ENCODE results near the gene KLHL33. TPM values are rescaled to one million over a fixed set of nuclear protein-coding genes. Genes with fewer than 3 reads are reported as not detected.

The KLHL33 gene
- total and polyA plus RNA-seq, 10 of the 15 experiments (the other 5 are each of a cell fraction or from before 2014, with no cell fraction given), result 0.01 to 0.16 (median 0.04) TPM; not detected in 5

DNA sequence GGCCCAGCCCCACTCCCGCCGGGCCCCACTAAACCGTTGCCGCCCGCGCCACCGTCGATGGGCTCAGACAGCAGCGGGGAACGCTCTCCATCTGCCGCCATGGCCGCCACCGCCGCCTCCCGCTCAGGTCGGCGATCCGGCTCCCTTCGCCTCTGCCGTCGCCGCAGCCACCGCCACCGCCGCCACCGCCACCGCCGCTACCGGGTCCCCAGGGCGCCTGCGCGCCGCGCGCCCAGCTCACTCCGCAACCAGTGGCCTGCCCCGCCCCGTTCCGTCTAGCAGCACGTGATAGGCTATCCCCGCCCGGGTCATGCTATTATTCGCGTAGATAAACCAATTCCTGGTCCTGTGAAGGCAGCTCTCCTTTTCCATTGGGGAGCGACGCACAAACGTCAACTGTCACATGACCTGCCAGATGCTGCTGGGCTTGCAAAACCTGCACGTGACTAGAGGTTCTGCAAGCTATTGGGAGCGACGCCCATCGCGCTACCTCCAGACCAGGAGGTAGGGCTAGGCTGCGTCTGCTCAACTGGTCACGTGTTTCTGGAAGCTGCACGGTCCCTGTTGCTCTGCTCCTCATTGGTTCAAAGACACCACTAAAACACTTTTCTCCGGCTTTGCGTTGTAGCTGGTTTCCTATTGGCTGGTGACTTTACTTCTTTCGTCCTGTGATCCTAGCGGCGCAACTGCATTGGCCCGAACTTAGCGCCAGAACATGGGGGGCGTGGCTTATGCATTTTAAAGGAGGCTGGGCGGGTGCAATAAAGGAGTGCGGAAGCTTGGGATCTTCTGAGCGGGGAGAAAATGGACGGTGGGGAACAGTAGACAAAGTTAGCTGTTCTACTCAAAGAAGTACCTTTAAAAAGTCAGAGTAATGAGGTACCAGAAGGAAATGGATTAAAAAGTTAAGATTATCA is 25.5 kb upstream of the KLHL33 start, which contains the start of gene PIP4P1 (continued):
- TF ChIP-seq MAX (IDR thresholded peaks at IDR 0.05; ENCODE audit: low read depth, low read length) (peak; percentile 100), MEF2A (IDR thresholded peaks at IDR 0.05; ENCODE audit: insufficient read depth, low read depth, low read length) (no peak), ETV6 (conservative IDR thresholded peaks at IDR 0.05 in 1 of 2, IDR thresholded peaks at IDR 0.05 in 1 of 2; ENCODE audit: borderline replicate concordance in 1 of 2, low read depth in 1 of 2) (no peak), REST (IDR thresholded peaks at IDR 0.05; ENCODE audit: low read depth, low read length) (no peak), POLR2A (IDR thresholded peaks at IDR 0.05; ENCODE audit: low read depth, low read length) (peak; percentile 78), ZNF24 (IDR thresholded peaks at IDR 0.05) (0 out of 2 replicates have a peak, but pooled peaks have one; percentile 11), E2F8 (IDR thresholded peaks at IDR 0.05; ENCODE audit: low read depth, partially characterized antibody) (peak; percentile 46), CBX5 (IDR thresholded peaks at IDR 0.05; ENCODE audit: low read depth) (no peak; the same call in 1 of the 2 replicates), IRF5 (IDR thresholded peaks at IDR 0.05; ENCODE audit: borderline replicate concordance) (no peak), RFX5 (IDR thresholded peaks at IDR 0.05; ENCODE audit: low read depth, low read length) (peak; percentile 86), BACH1 (IDR thresholded peaks at IDR 0.05; ENCODE audit: borderline replicate concordance) (peak; percentile 54), PML (IDR thresholded peaks at IDR 0.05; ENCODE audit: low read length) (peak; percentile 74; the same call in 1 of the 2 replicates), GABPA (IDR thresholded peaks at IDR 0.05; ENCODE audit: low read depth) (no peak), LARP7 (IDR thresholded peaks at IDR 0.05) (peak; percentile 80)
- TF ChIP-seq, protein P1, sequence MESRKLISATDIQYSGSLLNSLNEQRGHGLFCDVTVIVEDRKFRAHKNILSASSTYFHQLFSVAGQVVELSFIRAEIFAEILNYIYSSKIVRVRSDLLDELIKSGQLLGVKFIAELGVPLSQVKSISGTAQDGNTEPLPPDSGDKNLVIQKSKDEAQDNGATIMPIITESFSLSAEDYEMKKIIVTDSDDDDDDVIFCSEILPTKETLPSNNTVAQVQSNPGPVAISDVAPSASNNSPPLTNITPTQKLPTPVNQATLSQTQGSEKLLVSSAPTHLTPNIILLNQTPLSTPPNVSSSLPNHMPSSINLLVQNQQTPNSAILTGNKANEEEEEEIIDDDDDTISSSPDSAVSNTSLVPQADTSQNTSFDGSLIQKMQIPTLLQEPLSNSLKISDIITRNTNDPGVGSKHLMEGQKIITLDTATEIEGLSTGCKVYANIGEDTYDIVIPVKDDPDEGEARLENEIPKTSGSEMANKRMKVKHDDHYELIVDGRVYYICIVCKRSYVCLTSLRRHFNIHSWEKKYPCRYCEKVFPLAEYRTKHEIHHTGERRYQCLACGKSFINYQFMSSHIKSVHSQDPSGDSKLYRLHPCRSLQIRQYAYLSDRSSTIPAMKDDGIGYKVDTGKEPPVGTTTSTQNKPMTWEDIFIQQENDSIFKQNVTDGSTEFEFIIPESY (IDR thresholded peaks at IDR 0.05), result no peak
- TF ChIP-seq, protein P2, sequence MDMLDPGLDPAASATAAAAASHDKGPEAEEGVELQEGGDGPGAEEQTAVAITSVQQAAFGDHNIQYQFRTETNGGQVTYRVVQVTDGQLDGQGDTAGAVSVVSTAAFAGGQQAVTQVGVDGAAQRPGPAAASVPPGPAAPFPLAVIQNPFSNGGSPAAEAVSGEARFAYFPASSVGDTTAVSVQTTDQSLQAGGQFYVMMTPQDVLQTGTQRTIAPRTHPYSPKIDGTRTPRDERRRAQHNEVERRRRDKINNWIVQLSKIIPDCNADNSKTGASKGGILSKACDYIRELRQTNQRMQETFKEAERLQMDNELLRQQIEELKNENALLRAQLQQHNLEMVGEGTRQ (IDR thresholded peaks at IDR 0.05; ENCODE audit: borderline replicate concordance, low read depth, low read length), result peak; percentile 100

All from GM12878 (cell line).